Ectodermal cell (in vitro differentiated cells): Measurements from ENCODE around the gene ESRP2.

Experiments used
- H3K27ac ChIP-seq: 2 replicates; pipeline ENCODE4 v1.7.0; 2013; ENCODE audit warnings: mild to moderate bottlenecking, low read depth, low read length; ENCODE audit not compliant: insufficient read depth, poor library complexity, severe bottlenecking
- H3K27me3 ChIP-seq: 2 replicates; pipeline ENCODE4 v1.7.0; 2013; ENCODE audit warnings: mild to moderate bottlenecking, low read length; ENCODE audit not compliant: insufficient read depth, control insufficient read depth, poor library complexity, severe bottlenecking
- H3K36me3 ChIP-seq: one replicate; pipeline ENCODE4 v1.7.0; 2013; ENCODE audit warnings: low read length; ENCODE audit not compliant: control insufficient read depth, insufficient read depth
- H3K4me1 ChIP-seq: one replicate; pipeline ENCODE4 v1.7.0; 2013; ENCODE audit warnings: low read length; ENCODE audit not compliant: control insufficient read depth, insufficient read depth
- H3K4me3 ChIP-seq: 2 replicates; pipeline ENCODE4 v1.7.0; 2013; ENCODE audit warnings: low read depth, low read length, control low read depth; ENCODE audit not compliant: insufficient read depth
- H3K9me3 ChIP-seq: 2 replicates; pipeline ENCODE4 v1.7.0; 2013; ENCODE audit warnings: mild to moderate bottlenecking, low read length, moderate library complexity; ENCODE audit not compliant: control insufficient read depth
- WGBS, 2 experiments: methylation state at CpG; one replicate each; pipeline ENCODE4 v1.1.7; 2013; ENCODE audit warnings: missing lambda C conversion rate in 2 of 2; 5-methylcytosine and 5-hydroxymethylcytosine counted together

ESRP2 gene

GRCh38 chr16:68275611-68276191 is 39.8 kb upstream of the ESRP2 start:
- Histone ChIP-seq H3K9me3 (no peaks in the 10 kb centered on the region), H3K4me1 (no peaks in the 10 kb centered on the region), H3K36me3 (no peaks in the 10 kb centered on the region), H3K4me3 (no peak overlapping the region), H3K27ac (no peak overlapping the region), H3K27me3 (no peaks in the 10 kb centered on the region)
- WGBS, 2 experiments: 83 to 86% methylated on average over 4 of the region's 4 CpGs

- Histone ChIP-seq H3K27me3 (no peaks in the 10 kb centered on the region), H3K36me3 (no peaks in the 10 kb centered on the region), H3K4me1 (peaks cover under 1% of the 10 kb centered on the region), H3K27ac (no peak overlapping the region), H3K4me3 (no peak overlapping the region), H3K9me3 (no peaks in the 10 kb centered on the region)
- 94 to 98% methylated on average over 4 of the region's 4 CpGs for WGBS, 2 experiments
Observed at GRCh38 chr16:68274441-68274840, 38.5 kb upstream of the ESRP2 start.

GRCh38 chr16:68273896-68274295 is 38.0 kb upstream of the ESRP2 start:
- no peaks in the 10 kb centered on the region for H3K36me3 ChIP-seq
- no peaks in the 10 kb centered on the region for H3K27me3 ChIP-seq
- no peak overlapping the region for H3K27ac ChIP-seq
- WGBS, 2 experiments: 95% methylated on average over 8 of the region's 8 CpGs
- no peaks in the 10 kb centered on the region for H3K9me3 ChIP-seq
- peaks cover 4% of the 10 kb centered on the region for H3K4me1 ChIP-seq
- H3K4me3 ChIP-seq: no peak overlapping the region

GRCh38 chr16:68273459-68273858 is 37.5 kb upstream of the ESRP2 start:
- Histone ChIP-seq H3K27ac (no peak overlapping the region), H3K4me3 (no peak overlapping the region), H3K4me1 (peaks cover 4% of the 10 kb centered on the region), H3K27me3 (no peaks in the 10 kb centered on the region), H3K36me3 (no peaks in the 10 kb centered on the region), H3K9me3 (no peaks in the 10 kb centered on the region)
- WGBS, 2 experiments: 91 to 96% methylated on average over 5 of the region's 5 CpGs

GRCh38 chr16:68272507-68273209 is 36.7 kb upstream of the ESRP2 start:
- Histone ChIP-seq H3K27ac (no peak overlapping the region), H3K36me3 (no peaks in the 10 kb centered on the region), H3K4me1 (peaks cover 9% of the 10 kb centered on the region), H3K9me3 (no peaks in the 10 kb centered on the region), H3K27me3 (no peaks in the 10 kb centered on the region), H3K4me3 (no peak overlapping the region)
- 93 to 94% methylated on average over 4 of the region's 4 CpGs for WGBS, 2 experiments

GRCh38 chr16:68270353-68270752 is 34.4 kb upstream of the ESRP2 start:
- Histone ChIP-seq H3K4me3 (no peak overlapping the region), H3K9me3 (no peaks in the 10 kb centered on the region), H3K36me3 (no peaks in the 10 kb centered on the region), H3K27ac (no peak overlapping the region), H3K4me1 (peaks cover 15% of the 10 kb centered on the region), H3K27me3 (peaks cover 2% of the 10 kb centered on the region)
- WGBS, 2 experiments: 33 to 69% methylated on average over 1 of the region's 1 CpG

DNA sequence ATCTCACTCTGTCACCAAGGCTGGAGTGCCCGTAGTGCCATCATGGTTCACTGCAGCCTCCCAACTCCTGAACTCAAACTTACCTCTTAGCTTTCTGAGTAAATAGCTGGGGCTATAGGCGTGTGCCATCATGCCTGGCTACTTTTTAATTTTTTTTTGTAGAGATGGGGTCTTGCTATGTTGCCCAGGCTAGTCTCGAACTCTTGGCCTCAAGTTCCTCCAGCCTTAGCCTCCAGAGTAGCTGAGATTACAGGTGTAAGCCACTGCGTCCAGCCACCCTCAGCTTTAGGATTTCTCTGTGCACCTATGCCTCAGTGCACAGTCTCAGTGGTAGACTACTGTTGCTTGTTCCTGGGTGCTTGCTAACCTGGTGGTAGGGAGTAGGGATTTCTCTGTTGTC is 33.9 kb upstream of the ESRP2 start:
- H3K27ac ChIP-seq: no peak overlapping the region
- no peaks in the 10 kb centered on the region for H3K9me3 ChIP-seq
- H3K36me3 ChIP-seq: no peaks in the 10 kb centered on the region
- H3K27me3 ChIP-seq: peaks cover 8% of the 10 kb centered on the region
- H3K4me3 ChIP-seq: no peak overlapping the region
- 92 to 94% methylated on average over 4 of the region's 4 CpGs for WGBS, 2 experiments
- H3K4me1 ChIP-seq: peaks cover 17% of the 10 kb centered on the region

DNA sequence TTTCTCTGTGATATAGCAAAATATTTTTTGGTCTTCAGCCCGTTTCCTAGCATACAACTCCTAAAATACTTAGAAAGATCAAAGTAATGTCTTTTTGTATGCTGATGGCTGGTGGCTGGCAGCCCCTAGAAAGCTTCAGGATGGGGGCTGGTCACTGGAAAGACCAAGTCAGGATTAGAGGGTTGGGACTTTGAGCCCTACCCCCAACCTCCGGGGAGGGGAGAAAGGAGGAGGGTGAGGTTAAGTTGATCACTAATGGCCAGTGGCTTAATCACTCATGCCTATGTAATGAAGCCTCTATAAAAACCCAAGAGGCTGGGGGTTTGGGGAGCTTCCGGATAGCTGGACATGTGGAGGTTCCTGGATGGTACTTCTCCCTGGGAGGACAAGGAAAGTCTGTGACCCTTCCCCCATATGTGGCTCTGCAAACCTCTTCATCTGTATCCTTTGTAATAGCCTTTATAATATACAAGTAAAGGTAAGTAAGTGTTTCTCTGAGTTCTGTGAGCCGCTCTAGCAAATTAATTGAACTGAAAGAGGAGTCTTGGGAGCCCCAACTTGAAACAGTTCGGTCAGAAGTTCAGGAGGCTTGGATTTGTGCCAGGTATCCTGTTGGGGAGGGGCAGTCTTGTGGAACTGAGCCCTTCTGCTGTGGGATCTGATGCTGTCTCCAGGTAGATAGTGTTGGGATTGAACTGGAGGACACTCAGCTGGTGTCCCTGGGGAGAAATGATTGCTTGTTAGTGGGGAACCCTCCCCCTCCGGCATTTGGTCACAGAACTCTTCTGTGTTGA is 31.9 kb upstream of the ESRP2 start:
- 49 to 59% methylated on average over 5 of the region's 6 CpGs for WGBS, 2 experiments
- Histone ChIP-seq H3K4me1 (peaks cover 17% of the 10 kb centered on the region), H3K36me3 (no peaks in the 10 kb centered on the region), H3K9me3 (no peaks in the 10 kb centered on the region), H3K27ac (no peak overlapping the region), H3K27me3 (peaks cover 23% of the 10 kb centered on the region), H3K4me3 (no peak overlapping the region)

DNA sequence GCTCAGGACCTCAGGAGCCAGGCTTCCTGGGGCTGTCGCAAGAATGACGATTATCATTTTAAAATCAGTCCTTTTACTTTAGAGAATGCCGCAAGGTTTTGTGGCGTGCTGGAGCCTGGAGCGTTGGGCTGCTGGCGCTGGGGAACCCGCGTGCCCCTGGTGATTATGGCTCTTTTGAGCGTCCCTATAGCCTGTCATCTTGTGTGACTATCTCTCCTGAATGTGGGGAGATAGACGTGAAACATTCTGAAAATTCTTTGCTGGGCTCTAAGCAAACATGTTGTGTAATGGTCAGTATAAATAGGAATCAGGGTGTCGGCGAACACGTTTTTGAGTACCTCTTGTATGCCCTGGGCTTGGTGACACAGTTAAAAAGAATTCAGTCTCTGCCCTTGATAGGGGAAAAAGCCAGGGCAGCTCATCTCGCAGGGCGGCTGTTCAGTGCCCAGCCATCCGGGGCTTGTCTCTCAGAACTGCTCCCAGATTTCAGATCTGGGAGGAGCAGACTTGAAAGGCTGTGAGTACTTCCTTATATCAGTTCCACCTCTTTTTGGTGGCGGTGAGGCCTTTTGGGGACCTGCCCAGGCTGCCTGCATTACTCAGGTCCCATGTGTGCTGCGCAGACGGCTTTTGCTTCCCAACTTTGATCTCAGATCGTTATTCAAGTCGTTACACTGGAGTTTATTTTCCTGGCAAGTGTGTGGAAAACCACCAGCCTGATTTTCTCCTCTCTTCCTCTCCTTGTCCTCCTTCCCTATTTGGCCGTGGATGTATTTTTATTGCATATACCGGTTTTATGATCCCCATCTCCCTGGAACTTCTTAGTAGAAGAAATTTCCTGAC is 29.4 kb upstream of the ESRP2 start:
- H3K9me3 ChIP-seq: no peaks in the 10 kb centered on the region
- no peak overlapping the region for H3K27ac ChIP-seq
- H3K36me3 ChIP-seq: no peaks in the 10 kb centered on the region
- 18 to 23% methylated on average over 23 of the region's 23 CpGs for WGBS, 2 experiments
- H3K4me3 ChIP-seq: peak overlapping the region; percentile 83
- peaks cover 17% of the 10 kb centered on the region for H3K4me1 ChIP-seq
- H3K27me3 ChIP-seq: peaks cover 23% of the 10 kb centered on the region
